T-helper 1 cell (primary cell): ENCODE measurements around the gene BLTP2.
"Not testable (repeated sequence)": the region's sequence is repeated elsewhere in the genome, so short reads cannot be mapped to it uniquely, and the experiment has no call there.

Experiments used
- DNase-seq, 5 donors: peaks; one replicate each; pipeline ENCODE4 v3.0.0-alpha.2; 2012 to 2020

Gene BLTP2

GRCh38 chr17:28646039-28646754 is 1.2 kb upstream of the BLTP2 start:
- DNase-seq, result no peak

DNA sequence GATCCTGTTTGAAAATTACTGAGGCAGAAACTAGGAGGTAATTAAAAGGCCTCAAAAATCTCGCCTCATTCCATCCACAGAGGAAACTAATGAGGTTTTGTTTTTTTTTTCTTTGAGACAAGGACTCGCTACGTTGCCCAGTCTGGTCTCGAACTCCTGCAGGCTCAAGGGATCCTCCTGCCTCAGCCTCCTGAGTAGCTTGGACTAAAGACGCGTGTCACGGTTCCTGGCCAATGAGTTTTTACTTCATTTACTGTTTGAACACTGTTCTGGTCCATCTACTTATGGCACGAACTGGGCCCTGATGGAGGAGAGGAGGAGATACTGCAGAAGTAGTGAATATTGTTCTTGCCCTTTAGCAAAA is 600 bp upstream of the BLTP2 start:
- no peak for DNase-seq

DNA sequence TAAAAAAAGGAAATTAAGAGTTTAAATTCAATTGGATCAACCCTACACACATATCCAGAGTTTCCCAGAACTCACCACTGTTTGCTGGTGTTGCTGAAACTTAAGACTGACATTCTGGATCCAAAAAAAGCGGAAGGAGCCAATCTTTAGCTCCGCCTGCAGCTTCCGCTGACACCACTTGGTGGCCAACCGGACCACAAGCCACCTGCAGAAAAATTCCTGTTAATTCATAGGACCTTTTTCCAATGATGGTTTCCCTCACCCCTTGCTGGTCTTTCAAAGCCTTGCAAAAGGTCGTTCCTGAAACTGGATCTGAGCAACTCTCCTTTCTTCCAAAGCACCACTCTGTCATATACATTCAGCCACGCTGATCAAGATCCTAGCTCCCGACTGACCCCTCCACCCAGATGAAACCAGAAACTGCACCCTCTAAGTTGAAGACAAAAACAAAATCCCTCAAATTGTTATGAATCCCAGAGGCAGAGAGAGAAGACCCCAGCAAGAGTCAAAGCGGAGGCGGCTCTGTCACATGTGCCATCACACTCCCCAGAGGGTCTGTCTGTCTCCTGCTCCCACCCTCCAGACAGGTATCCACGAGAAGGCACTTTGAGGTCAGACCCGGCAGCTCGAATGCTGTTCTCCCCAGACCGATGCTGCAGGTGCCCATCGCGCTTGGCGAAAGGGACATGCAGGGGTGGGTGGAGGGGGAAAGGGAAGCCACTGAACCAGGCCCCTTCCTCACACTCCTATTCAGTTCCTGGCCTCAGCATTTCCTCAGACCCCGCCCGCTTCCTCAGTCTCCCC is 773 bp downstream of the BLTP2 start:
- DNase-seq, result peak in 3 of 5 donors; percentile 7 to 24 (median 8)

DNA sequence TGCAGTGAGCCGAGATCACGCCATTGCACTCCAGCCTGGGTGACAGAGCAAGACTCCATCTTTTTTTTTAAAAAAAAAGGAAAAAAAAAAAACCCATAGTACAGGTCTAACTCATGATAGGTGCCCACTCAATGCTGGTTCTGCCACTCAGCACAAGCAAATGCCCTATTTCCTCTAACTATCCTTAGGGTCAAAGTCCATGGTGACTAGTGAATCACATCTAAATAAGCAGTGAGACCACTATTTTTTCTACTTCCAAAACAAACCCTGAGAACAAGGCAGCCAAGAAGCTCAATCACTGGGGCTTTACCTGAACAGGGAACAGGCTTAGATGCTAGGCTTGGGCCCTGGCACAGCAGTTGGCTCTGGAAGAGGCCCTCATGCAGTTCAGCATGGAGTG is 3.4 kb downstream of the BLTP2 start:
- DNase-seq, result no peak

- DNase-seq, result no peak
Observed at GRCh38 chr17:28635506-28635905, 9.5 kb downstream of the BLTP2 start.

DNA sequence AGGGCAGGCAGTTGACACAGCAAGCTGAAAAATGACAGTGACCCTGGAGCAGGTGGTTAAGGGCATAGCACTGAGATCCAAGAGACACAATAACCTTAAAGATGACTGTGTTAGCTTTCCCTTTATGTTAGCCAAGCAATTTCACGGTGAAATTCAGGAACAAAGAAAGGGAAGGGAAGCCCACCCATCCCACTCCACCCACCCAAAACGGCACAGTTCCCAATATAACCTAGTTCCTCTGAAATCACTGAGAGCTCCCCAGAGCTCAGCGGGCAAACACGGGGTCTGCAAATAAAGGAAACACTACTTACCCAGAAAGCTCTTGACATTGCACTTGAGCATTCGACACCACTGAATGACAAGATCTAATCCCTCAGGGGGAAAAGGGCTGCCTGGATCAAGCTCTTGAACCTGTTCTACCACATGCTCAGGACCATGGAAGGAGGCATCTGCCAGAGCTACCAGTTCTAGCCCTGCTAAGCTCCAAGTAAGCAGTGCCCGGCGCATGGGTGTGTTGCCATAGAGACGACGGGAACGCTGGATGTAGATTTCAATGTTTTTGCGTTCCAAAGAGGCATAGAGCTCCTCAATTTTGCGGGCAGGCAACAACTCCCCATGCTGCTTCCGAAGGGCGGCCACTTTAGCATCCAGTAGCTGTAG is 10.6 kb downstream of the BLTP2 start:
- DNase-seq, result no peak

DNA sequence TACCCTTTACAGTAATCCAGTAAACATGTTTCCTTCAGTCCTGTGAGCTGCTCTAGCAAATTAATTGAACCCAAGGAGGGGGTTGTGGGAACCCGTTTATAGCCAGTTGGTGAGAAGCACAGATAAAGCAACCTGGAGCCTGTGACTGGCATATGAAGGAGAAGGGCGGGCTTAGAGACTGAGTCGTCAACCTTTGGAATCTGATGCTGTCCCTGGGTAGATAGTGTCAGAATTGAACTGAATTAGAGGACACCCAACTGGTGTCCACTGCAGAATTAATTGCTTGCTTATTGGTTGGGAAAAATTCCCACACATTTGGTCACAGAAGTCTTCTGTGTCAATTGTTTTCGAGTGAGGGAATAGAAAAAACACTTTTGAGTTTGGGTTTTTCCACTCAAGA is 18.1 kb downstream of the BLTP2 start:
- no peak for DNase-seq

- no peak for DNase-seq
Observed at GRCh38 chr17:28624148-28624547, 20.8 kb downstream of the BLTP2 start.

DNA sequence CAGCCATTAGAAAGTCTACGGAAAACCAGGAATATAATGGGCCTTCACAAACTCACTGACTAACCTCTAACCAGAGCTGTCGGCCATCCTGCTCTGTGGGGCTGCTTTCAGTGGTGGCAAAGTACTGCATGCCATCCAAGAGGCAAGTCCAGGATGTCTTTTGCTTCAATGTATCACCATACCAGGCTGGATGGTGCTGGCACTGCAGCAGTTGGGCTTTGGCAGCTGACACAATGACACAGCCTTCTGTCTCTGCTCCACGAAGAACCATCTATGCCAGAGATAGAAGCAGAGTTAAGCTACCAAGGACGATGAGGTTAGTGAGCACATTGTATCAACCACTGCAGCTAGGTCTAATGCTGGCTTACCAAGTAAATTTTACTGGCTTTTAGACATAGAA is 21.3 kb downstream of the BLTP2 start:
- no peak for DNase-seq

DNA sequence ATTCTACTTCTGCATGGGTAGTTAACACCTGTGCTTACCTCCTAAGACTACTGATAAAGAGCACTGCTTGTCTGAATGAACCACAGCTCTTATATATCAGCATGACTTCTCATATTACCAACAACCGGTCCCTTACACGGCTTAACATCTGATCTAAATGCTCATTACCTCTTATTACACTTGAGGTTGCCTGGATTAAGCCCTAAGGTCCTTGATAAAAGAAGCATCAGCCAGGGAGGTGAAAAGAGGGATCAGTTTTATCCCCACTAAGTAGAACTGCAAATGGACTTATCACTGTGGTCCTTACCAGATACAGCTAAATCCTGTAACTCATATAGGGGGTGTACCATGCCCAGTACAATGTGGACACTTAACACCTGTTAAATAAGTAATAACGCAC is 22.8 kb downstream of the BLTP2 start:
- no peak for DNase-seq

- no peak for DNase-seq
Observed at GRCh38 chr17:28620010-28620409, 24.9 kb downstream of the BLTP2 start.

DNA sequence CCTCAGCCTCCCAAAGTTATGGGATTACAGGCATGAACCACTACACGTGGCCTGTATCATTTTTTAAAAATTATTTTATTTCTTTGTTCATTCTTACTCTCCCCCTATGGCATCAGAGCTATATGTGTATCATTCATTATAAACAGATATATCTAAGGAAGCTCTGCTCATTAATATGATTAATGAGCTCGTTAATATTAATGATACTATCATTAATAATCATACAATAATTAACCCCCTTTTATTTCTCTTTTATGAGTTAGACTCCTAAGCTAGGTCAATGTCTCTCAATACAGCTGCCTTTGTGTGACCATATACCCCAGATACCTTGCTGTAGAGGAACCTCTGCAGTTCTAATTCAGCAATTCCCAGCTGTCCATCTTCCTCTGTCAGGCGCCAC is 26.5 kb downstream of the BLTP2 start:
- DNase-seq, result no peak

- DNase-seq, result no peak
Observed at GRCh38 chr17:28616281-28616680, 28.7 kb downstream of the BLTP2 start.

DNA sequence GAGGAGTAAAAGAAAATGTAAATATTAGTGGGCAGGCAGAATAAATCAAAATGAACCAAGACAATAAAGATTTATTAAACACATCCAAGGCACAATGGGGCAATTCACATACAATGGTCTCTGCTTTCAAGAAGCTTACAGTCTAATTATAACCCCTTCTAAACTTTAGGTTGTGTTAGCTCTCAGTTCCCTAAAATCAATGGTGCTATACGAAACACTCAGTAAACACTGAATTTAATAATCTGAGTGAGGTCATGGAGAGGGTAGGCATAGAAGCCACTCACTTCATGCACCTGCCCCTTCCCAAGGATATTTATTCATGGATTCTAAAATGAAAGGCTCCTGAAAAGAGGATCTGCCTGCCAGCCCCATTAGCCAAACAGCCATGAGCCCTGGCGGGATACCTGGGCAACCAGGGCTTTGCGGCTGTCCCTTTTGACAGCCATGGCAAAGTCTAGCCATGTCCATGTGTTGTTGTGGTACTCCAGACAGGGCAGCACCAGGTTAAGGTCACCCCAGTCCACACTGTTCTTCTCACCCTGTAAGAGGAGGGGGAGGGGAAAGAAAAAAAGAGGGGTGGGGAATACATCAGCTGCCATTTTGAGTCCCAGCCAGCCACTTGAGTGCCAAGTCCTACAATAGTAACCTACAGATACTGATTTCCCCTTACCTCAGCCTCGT is 29.6 kb downstream of the BLTP2 start:
- no peak for DNase-seq

GRCh38 chr17:28613931-28614381 is 31.0 kb downstream of the BLTP2 start, which contains the start of gene RSKR:
TSS of gene RSKR (minus strand) at chr17:28614185. CDS start at chr17:28614161, 24 bp downstream.
- no peak for DNase-seq

- DNase-seq, result peak in 2 of 5 donors; percentile 12 to 17
Observed at GRCh38 chr17:28612936-28613872, 31.8 kb downstream of the BLTP2 start.

GRCh38 chr17:28612531-28612930 is 32.4 kb downstream of the BLTP2 start:
- DNase-seq, result no peak

GRCh38 chr17:28610376-28610775 is 34.6 kb downstream of the BLTP2 start:
- no peak for DNase-seq

DNA sequence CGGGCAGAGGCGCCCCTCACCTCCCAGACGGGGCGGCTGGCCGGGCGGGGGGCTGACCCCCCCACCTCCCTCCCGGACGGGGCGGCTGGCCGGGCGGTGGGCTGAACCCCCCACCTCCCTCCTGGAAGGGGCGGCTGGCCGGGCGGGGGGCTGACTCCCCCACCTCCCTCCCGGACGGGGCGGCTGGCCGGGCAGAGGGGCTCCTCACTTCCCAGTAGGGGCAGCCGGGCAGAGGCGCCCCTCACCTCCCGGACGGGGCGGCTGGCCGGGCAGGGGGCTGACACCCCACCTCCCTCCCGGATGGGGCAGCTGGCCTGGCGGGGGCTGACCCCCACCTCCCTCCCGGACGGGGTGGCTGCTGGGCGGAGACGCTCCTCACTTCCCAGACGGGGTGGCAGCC is 40.9 kb downstream of the BLTP2 start:
- DNase-seq, result not testable (repeated sequence)

GRCh38 chr17:28599311-28600184 is 45.4 kb downstream of the BLTP2 start:
- peak; percentile 19 to 79 (median 44) for DNase-seq
